Testis (tissue), 3 donors: ENCODE data around the gene ADGRG7. TPM values are rescaled to one million over a fixed set of nuclear protein-coding genes. Genes with fewer than 3 reads are reported as not detected.

Source experiments
- DNase-seq: peaks from one replicate; pipeline ENCODE4 v3.0.0-alpha.2; 2019
- H3K27ac ChIP-seq, 2 donors: fragments of 200-600 bp; sonication (generic); one replicate each; pipeline ENCODE4 v1.5.1; 2019
- H3K27me3 ChIP-seq: fragments of 200-600 bp; sonication (generic); one replicate; pipeline ENCODE4 v1.5.1; 2019
- H3K36me3 ChIP-seq: fragments of 200-600 bp; sonication (generic); one replicate; pipeline ENCODE4 v1.5.1; 2017; ENCODE audit warnings: low read depth; ENCODE audit errors: missing control alignments
- H3K4me1 ChIP-seq: fragments of 200-600 bp; sonication (generic); one replicate; pipeline ENCODE4 v1.5.1; 2019
- H3K4me3 ChIP-seq, 2 donors: fragments of 200-600 bp; sonication (generic); one replicate each; pipeline ENCODE4 v1.5.1; 2017 to 2019
- H3K9me3 ChIP-seq: fragments of 200-600 bp; sonication (generic); one replicate; pipeline ENCODE4 v1.5.1; 2017
- POLR2A ChIP-seq: fragments of 450-650 bp; IDR thresholded peaks from one replicate; pipeline ENCODE4 v1.6.1; 2017; ENCODE audit warnings: antibody characterized with exemption, mild to moderate bottlenecking, moderate library complexity
- WGBS, 2 donors: methylation state at CpG; one replicate each; pipeline ENCODE4 v1.1.5; 2018; 5-methylcytosine and 5-hydroxymethylcytosine counted together
- intact Hi-C: fragments of 100-400 bp; cut with DNase I; formaldehyde crosslinking; loops from one replicate; pipeline ENCODE4 v1.15.1; 2023; ENCODE audit warnings: low total_unique reads
- polyA plus RNA-seq: library from polyadenylated mRNA; stranded (reverse); fragments of 350-450 nt; fragmentation: Illumina TruSeq; extraction: RNeasy Lipid Tissue Mini Kit (QIAGEN cat#74804); gene quantifications from one replicate; pipeline ENCODE4 v1.2.3, GENCODE V29; 2014; ENCODE audit warnings: low read depth, low replicate concordance; ENCODE audit not compliant: insufficient read depth
- total RNA-seq, 2 donors: library from RNA; depleted of rRNA; stranded (reverse); fragments of >200 nt; gene quantifications; one replicate each; pipeline ENCODE4 v1.2.3, GENCODE V29; 2016
- TF ChIP-seq, protein P1 (sequence below), 3 experiments: fragments of 450-650 bp in 2 of 3; fragments of 200-600 bp in 1 of 3; sonication (generic) in 1 of 3; IDR thresholded peaks; one replicate each; pipeline ENCODE4 v1.5.1; 2016 to 2019; ENCODE audit warnings: antibody characterized with exemption in 3 of 3, mild to moderate bottlenecking in 2 of 3, moderate library complexity in 1 of 3

The ADGRG7 gene
- total and polyA plus RNA-seq, 3 donors from 2014 or later, result 0.16 to 0.43 TPM; not detected in 1

DNA sequence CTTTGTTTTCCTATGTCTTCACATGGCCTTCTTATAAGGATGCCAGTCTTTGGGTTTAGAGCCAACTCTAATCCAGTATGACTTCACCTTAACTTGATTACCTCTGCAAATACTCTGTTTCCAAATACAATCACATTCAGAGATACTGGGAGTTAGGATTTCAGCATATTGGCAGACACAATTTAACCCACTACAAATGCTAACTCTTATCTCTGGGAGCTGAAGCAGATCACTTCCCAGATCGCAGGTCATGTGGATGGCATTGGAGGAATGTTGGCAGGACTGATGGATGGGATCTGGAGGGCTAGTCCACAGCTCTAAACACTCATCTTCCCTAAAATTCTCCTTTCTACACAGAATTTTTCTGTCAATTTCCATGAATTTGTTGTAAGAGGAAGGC is 46.2 kb upstream of the ADGRG7 start:
- H3K4me3 ChIP-seq, result no peak overlapping the region
- no peaks in the 10 kb centered on the region for H3K27me3 ChIP-seq
- H3K27ac ChIP-seq, result no peak overlapping the region
- 57 to 59% methylated on average over 1 of the region's 1 CpG for whole genome bisulfite sequencing, 2 donors
- no peaks in the 10 kb centered on the region for H3K4me1 ChIP-seq
- no peak for DNase-seq
- H3K36me3 ChIP-seq, result no peaks in the 10 kb centered on the region
- H3K9me3 ChIP-seq, result no peaks in the 10 kb centered on the region
- TF ChIP-seq, protein P1, sequence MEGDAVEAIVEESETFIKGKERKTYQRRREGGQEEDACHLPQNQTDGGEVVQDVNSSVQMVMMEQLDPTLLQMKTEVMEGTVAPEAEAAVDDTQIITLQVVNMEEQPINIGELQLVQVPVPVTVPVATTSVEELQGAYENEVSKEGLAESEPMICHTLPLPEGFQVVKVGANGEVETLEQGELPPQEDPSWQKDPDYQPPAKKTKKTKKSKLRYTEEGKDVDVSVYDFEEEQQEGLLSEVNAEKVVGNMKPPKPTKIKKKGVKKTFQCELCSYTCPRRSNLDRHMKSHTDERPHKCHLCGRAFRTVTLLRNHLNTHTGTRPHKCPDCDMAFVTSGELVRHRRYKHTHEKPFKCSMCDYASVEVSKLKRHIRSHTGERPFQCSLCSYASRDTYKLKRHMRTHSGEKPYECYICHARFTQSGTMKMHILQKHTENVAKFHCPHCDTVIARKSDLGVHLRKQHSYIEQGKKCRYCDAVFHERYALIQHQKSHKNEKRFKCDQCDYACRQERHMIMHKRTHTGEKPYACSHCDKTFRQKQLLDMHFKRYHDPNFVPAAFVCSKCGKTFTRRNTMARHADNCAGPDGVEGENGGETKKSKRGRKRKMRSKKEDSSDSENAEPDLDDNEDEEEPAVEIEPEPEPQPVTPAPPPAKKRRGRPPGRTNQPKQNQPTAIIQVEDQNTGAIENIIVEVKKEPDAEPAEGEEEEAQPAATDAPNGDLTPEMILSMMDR (IDR thresholded peaks at IDR 0.05), result no peak
- no peak for TF ChIP-seq POLR2A
- intact Hi-C loops, result no loop called here

DNA sequence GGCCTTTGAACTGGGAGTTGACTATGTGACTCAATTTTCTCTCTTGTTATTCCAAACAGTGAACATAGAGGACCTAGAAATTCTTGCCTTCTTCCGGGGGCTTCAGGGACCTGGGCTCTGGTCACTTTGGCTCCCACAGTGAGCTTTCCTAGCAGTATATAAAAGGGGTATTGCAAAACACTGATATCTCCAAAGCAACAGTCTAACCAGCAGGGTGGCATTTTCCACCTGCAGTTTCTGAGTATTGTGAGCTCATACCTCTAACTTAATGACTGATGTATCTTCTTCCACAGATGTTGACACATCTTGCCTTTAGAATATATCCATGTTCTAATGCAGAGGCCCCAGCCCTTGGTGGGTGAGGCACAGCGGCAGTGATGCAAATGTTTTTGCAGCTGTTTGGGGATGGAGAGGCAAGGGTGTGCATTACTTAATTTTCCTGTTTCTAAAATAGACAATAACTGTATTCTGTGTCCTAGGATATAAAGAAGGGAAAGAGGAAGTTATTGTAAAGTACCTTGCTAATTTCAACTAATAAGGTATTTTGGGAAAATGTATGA is 45.7 kb upstream of the ADGRG7 start:
- H3K27me3 ChIP-seq, result no peaks in the 10 kb centered on the region
- H3K4me1 ChIP-seq, result no peaks in the 10 kb centered on the region
- H3K27ac ChIP-seq, result no peak overlapping the region
- WGBS, 2 donors, result 78 to 92% methylated on average over 2 of the region's 2 CpGs
- H3K36me3 ChIP-seq, result no peaks in the 10 kb centered on the region
- no peaks in the 10 kb centered on the region for H3K9me3 ChIP-seq
- no peak for DNase-seq
- TF ChIP-seq, protein P1 (IDR thresholded peaks at IDR 0.05), result no peak
- no peak for TF ChIP-seq POLR2A
- no peak overlapping the region for H3K4me3 ChIP-seq
- intact Hi-C loops, result no loop called here

DNA sequence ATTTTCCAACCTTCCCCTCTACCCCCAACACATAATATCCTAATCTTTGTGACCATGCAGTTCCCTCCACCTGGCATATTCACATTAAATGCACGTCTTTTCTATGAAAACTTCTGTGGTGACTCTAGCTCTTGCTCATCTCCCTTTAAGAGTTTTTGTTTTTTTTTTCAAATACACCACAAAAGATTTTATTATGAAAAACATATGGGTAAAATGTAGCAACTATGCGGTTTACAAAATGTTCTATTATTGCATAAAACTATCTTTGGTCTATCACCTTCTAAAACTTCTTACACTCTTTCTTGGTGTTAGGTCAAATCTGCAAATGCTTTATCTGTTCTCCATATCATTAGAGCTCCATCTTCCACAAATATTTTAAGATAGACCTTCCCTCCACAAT is 38.6 kb upstream of the ADGRG7 start:
- H3K36me3 ChIP-seq, result no peaks in the 10 kb centered on the region
- intact Hi-C loops, result no loop called here
- DNase-seq, result no peak
- no peaks in the 10 kb centered on the region for H3K4me1 ChIP-seq
- no peaks in the 10 kb centered on the region for H3K27me3 ChIP-seq
- TF ChIP-seq, protein P1 (IDR thresholded peaks at IDR 0.05), result no peak
- no peak for TF ChIP-seq POLR2A
- H3K9me3 ChIP-seq, result no peaks in the 10 kb centered on the region
- no peak overlapping the region for H3K27ac ChIP-seq
- WGBS, 2 donors, result 86 to 92% methylated on average over 2 of the region's 2 CpGs
- no peak overlapping the region for H3K4me3 ChIP-seq

DNA sequence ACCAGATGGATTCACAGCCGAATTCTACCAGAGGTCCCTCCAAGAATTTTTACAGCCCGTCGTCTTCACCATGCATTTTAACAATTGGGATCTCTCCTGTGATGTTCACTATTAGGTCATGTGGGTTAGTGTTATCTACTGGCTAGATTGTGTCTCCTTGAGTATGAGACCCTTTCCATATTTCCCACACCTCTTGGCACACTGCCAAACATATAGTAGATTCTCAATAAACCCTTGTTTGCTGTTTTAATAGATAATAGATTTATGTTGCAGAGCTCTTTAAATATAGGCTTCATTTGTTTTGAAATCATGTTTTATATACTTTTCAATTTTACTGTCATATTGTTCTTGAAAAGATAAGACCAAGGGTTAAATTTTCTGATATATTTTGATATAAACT is 34.9 kb upstream of the ADGRG7 start:
- no peaks in the 10 kb centered on the region for H3K27me3 ChIP-seq
- WGBS, 2 donors, result 93 to 98% methylated on average over 3 of the region's 3 CpGs
- no peaks in the 10 kb centered on the region for H3K36me3 ChIP-seq
- intact Hi-C loops, result no loop called here
- TF ChIP-seq POLR2A, result no peak
- TF ChIP-seq, protein P1 (IDR thresholded peaks at IDR 0.05), result no peak
- no peak overlapping the region for H3K27ac ChIP-seq
- no peaks in the 10 kb centered on the region for H3K9me3 ChIP-seq
- no peak for DNase-seq
- no peaks in the 10 kb centered on the region for H3K4me1 ChIP-seq
- no peak overlapping the region for H3K4me3 ChIP-seq

DNA sequence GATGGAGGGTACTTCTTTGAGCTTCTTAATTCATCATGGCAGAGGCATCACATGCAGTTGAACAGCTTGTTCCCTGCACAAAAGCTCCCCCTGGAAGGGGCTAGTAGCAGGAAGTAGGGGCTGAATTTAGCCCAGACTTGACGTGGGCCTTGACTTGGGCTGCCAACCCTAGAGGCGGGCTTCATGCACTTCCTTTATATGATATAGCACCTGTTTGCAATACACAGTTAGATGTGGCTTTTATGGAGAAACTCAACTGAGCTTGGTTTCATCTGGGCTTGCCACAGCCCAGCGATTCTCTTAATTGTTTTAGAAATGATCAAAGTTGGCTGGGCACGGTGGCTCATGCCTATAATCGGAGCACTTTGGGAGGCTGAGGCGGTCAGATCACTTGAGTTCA is 33.7 kb upstream of the ADGRG7 start:
- 91 to 97% methylated on average over 6 of the region's 6 CpGs for WGBS, 2 donors
- Histone ChIP-seq H3K27ac (no peak overlapping the region), H3K4me3 (no peak overlapping the region), H3K4me1 (no peaks in the 10 kb centered on the region), H3K36me3 (no peaks in the 10 kb centered on the region), H3K27me3 (no peaks in the 10 kb centered on the region), H3K9me3 (no peaks in the 10 kb centered on the region)
- TF ChIP-seq, protein P1 (IDR thresholded peaks at IDR 0.05), result no peak
- TF ChIP-seq POLR2A, result no peak
- intact Hi-C loops, result no loop called here
- DNase-seq, result no peak
